GM23338 (cell line): ENCODE results near the gene CHD5. TPM values are rescaled to one million over a fixed set of nuclear protein-coding genes. Genes with fewer than 3 reads are reported as not detected.

Experiments
- ATAC-seq: fragments of 200-7000 bp; cut with Tn5 transposase; 3 replicates; pipeline ENCODE4 v1.9.1; 2020
- DNase-seq: peaks from one replicate; pipeline ENCODE4 v3.0.0-alpha.2; 2015; ENCODE audit warnings: low spot score
- H2AFZ ChIP-seq: fragments of 200-600 bp; sonication (generic); 2 replicates; pipeline ENCODE4 v1.8.0; 2016; ENCODE audit warnings: antibody characterized with exemption, mild to moderate bottlenecking, moderate library complexity
- H3F3A ChIP-seq: fragments of 200-600 bp; sonication (generic); replicated peaks from 2 replicates; pipeline ENCODE4 v1.8.0; 2017; ENCODE audit warnings: antibody characterized with exemption, mixed run types, low read depth
- H3K27ac ChIP-seq: fragments of 200-600 bp; sonication (generic); 2 replicates; pipeline ENCODE4 v1.6.1; 2016; ENCODE audit warnings: low read depth
- H3K27me3 ChIP-seq: fragments of 200-600 bp; sonication (generic); 2 replicates; pipeline ENCODE4 v1.8.0; 2016; ENCODE audit warnings: mild to moderate bottlenecking, mixed run types, moderate library complexity; ENCODE audit not compliant: insufficient read depth
- H3K36me3 ChIP-seq: fragments of 200-600 bp; sonication (generic); 2 replicates; pipeline ENCODE4 v1.8.0; 2016; ENCODE audit warnings: mild to moderate bottlenecking; ENCODE audit not compliant: insufficient read depth
- H3K4me1 ChIP-seq: fragments of 200-600 bp; sonication (generic); 2 replicates; pipeline ENCODE4 v1.8.0; 2016; ENCODE audit warnings: mild to moderate bottlenecking, moderate library complexity; ENCODE audit not compliant: insufficient read depth
- H3K4me2 ChIP-seq: fragments of 200-600 bp; sonication (generic); 2 replicates; pipeline ENCODE4 v1.7.1; 2017; ENCODE audit warnings: mixed run types
- H3K4me3 ChIP-seq: fragments of 200-600 bp; sonication (generic); 2 replicates; pipeline ENCODE4 v1.6.1; 2016; ENCODE audit warnings: mixed run types
- H3K79me2 ChIP-seq: fragments of 200-600 bp; sonication (generic); replicated peaks from 2 replicates; pipeline ENCODE4 v1.8.0; 2017; ENCODE audit warnings: mild to moderate bottlenecking; ENCODE audit not compliant: insufficient read depth
- H3K9me2 ChIP-seq: fragments of 200-600 bp; sonication (generic); 2 replicates; pipeline ENCODE4 v1.8.0; 2017; ENCODE audit not compliant: insufficient read depth
- H4K20me1 ChIP-seq: fragments of 200-600 bp; sonication (generic); replicated peaks from 2 replicates; pipeline ENCODE4 v1.8.0; 2017; ENCODE audit warnings: mild to moderate bottlenecking; ENCODE audit not compliant: insufficient read depth
- H3K27ac Mint-ChIP-seq: 2 replicates; pipeline ENCODE4 v1.8.0; 2020; ENCODE audit warnings: inconsistent platforms, mild to moderate bottlenecking, moderate library complexity, mixed read lengths
- H3K27me3 Mint-ChIP-seq: 3 replicates; pipeline ENCODE4 v1.8.0; 2022; ENCODE audit warnings: low read depth, mild to moderate bottlenecking, moderate library complexity, mixed read lengths, inconsistent platforms; ENCODE audit not compliant: insufficient read depth, poor library complexity
- H3K36me3 Mint-ChIP-seq: 3 replicates; pipeline ENCODE4 v1.8.0; 2021; ENCODE audit warnings: low read depth, mild to moderate bottlenecking, inconsistent platforms, moderate library complexity, mixed read lengths
- H3K4me1 Mint-ChIP-seq: 3 replicates; pipeline ENCODE4 v1.8.0; 2020; ENCODE audit warnings: mild to moderate bottlenecking, inconsistent platforms, mixed read lengths
- H3K4me3 Mint-ChIP-seq: 3 replicates; pipeline ENCODE4 v1.8.0; 2021; ENCODE audit warnings: moderate library complexity, mild to moderate bottlenecking, inconsistent platforms, mixed read lengths
- H3K9me3 Mint-ChIP-seq: 3 replicates; pipeline ENCODE4 v1.8.0; 2020; ENCODE audit warnings: moderate library complexity, mild to moderate bottlenecking, inconsistent platforms, mixed read lengths
- CREB1 ChIP-seq: fragments of 250-450 bp; sonication (Bioruptor Pico); IDR thresholded peaks from 2 replicates; pipeline ENCODE4 v1.5.0; 2020; ENCODE audit warnings: low read depth, mild to moderate bottlenecking, moderate library complexity
- EZH2phosphoT487 ChIP-seq: fragments of 200-600 bp; sonication (generic); IDR thresholded peaks from one replicate; pipeline ENCODE4 v1.8.1; 2018; ENCODE audit warnings: antibody characterized with exemption; ENCODE audit not compliant: unreplicated experiment
- JUNB ChIP-seq: IDR thresholded peaks from one replicate; pipeline ENCODE4 v1.6.1; 2016; ENCODE audit warnings: antibody characterized with exemption; ENCODE audit not compliant: unreplicated experiment
- NANOG ChIP-seq: IDR thresholded peaks from 2 replicates; pipeline ENCODE4 v1.6.1; 2016; ENCODE audit warnings: antibody characterized with exemption, borderline replicate concordance
- POLR2AphosphoS5 ChIP-seq: IDR thresholded peaks from 2 replicates; pipeline ENCODE4 v1.6.1; 2016; ENCODE audit warnings: antibody characterized with exemption, low read depth
- STAT1 ChIP-seq: IDR thresholded peaks from one replicate; pipeline ENCODE4 v1.6.1; 2016; ENCODE audit warnings: antibody characterized with exemption; ENCODE audit not compliant: unreplicated experiment
- ZNF114 ChIP-seq: fragments of 250-450 bp; sonication (Bioruptor Pico); IDR thresholded peaks from 2 replicates; pipeline ENCODE4 v1.5.0; 2020; ENCODE audit warnings: mild to moderate bottlenecking, moderate library complexity
- polyA plus RNA-seq: library from polyadenylated mRNA; unstranded; fragments of >200 nt; fragmentation: Nextera tagmentation; extraction: Ambion mirVana; gene quantifications from 2 replicates; pipeline ENCODE4 v1.2.1, GENCODE V29; 2016
- total RNA-seq: library from RNA; depleted of rRNA; stranded (reverse); fragments of >200 nt; shearing (Covaris generic); gene quantifications from 2 replicates; pipeline ENCODE4 v1.2.3, GENCODE V29; 2014
- TF ChIP-seq, protein P1 (sequence below): IDR thresholded peaks from one replicate; pipeline ENCODE4 v1.6.1; 2018; ENCODE audit warnings: antibody characterized with exemption; ENCODE audit not compliant: unreplicated experiment
- TF ChIP-seq, protein P2 (sequence below), 2 experiments: fragments of 200-600 bp in 1 of 2; sonication (generic) in 1 of 2; conservative IDR thresholded peaks; 2 replicates each; pipeline versions ENCODE4 v1.5.1 to v1.6.1; 2016 to 2017; ENCODE audit warnings: antibody characterized with exemption in 2 of 2, low read depth in 2 of 2, mild to moderate bottlenecking in 2 of 2, moderate library complexity in 1 of 2
- TF ChIP-seq, protein P3 (sequence below): IDR thresholded peaks from 2 replicates; pipeline ENCODE4 v1.6.1; 2016; ENCODE audit warnings: antibody characterized with exemption

The CHD5 gene
- total and polyA plus RNA-seq, 2 experiments from 2014 or later, result 0.32 to 1.0 TPM

DNA sequence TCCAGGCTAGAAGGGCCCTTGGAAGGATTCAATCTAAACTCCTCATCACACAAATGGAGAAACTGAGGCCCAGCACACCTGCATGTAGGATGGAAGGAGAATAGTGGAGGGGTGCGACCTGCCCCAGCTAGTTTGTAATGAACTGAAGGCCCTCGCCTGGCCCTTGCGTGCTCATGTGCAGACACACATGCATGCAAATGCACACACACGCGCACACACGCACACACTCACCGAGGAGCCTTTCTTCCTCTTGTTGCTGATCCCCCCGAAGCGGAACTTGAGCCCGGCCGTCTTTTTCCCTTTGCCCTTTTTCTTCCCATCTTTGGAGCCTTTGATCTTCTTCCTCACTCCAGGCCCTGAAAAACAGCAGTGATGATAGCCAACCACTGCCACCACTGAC, 27.9 kb downstream of the CHD5 start (continued):
- TF ChIP-seq, protein P1, sequence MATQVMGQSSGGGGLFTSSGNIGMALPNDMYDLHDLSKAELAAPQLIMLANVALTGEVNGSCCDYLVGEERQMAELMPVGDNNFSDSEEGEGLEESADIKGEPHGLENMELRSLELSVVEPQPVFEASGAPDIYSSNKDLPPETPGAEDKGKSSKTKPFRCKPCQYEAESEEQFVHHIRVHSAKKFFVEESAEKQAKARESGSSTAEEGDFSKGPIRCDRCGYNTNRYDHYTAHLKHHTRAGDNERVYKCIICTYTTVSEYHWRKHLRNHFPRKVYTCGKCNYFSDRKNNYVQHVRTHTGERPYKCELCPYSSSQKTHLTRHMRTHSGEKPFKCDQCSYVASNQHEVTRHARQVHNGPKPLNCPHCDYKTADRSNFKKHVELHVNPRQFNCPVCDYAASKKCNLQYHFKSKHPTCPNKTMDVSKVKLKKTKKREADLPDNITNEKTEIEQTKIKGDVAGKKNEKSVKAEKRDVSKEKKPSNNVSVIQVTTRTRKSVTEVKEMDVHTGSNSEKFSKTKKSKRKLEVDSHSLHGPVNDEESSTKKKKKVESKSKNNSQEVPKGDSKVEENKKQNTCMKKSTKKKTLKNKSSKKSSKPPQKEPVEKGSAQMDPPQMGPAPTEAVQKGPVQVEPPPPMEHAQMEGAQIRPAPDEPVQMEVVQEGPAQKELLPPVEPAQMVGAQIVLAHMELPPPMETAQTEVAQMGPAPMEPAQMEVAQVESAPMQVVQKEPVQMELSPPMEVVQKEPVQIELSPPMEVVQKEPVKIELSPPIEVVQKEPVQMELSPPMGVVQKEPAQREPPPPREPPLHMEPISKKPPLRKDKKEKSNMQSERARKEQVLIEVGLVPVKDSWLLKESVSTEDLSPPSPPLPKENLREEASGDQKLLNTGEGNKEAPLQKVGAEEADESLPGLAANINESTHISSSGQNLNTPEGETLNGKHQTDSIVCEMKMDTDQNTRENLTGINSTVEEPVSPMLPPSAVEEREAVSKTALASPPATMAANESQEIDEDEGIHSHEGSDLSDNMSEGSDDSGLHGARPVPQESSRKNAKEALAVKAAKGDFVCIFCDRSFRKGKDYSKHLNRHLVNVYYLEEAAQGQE, result no peak
- no peak for TF ChIP-seq STAT1
- TF ChIP-seq ZNF114 (CRISPR knock-in tag), result no peak
- TF ChIP-seq CREB1, result no peak

DNA sequence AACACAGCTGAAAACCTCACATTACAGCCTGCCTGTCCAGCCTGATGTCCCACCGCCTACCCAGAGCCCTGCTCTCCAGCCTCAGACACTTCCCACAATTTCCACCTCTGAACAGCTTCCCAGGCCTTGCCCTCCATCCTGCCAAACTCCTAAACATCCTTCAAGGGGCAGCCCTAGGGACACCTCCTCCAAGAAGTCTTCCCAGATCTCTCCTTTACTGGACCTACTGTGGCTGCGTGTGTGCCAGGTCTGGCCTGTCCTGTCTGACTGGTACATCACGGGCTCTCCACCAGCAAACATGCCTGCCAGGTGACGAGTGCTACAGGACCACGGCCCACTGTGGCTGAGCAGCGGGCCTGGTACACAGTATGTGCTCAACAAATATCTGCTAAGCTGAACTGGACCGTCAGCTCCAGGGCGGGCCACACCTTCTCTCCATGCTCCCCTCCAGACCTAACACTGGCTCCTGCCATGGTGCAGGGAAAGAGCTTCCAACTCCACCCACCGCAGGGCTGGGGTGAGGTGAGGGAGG, 28.8 kb downstream of the CHD5 start:
- Mint-ChIP-seq H3K27me3 (peaks cover 13% of the 10 kb centered on the region), H3K4me1 (no peaks in the 10 kb centered on the region; the same call in 2 of the 3 replicates), H3K9me3 (peaks cover 3% of the 10 kb centered on the region; the same call in 1 of the 3 replicates), H3K27ac (no peak overlapping the region), H3K4me3 (no peak overlapping the region), H3K36me3 (no peaks in the 10 kb centered on the region)
- Histone ChIP-seq H2AFZ (no peak overlapping the region), H3F3A (0 out of 2 replicates have a peak, but pooled peaks cover 2% of the 10 kb centered on the region), H3K27ac (no peak overlapping the region), H3K36me3 (no peaks in the 10 kb centered on the region), H3K79me2 (no peaks in the 10 kb centered on the region), H3K27me3 (peaks cover 24% of the 10 kb centered on the region), H3K9me2 (peaks cover 13% of the 10 kb centered on the region), H3K4me2 (no peak overlapping the region), H4K20me1 (no peaks in the 10 kb centered on the region), H3K4me1 (no peaks in the 10 kb centered on the region), H3K4me3 (no peak overlapping the region)
- DNase-seq (no peak), ATAC-seq (no peak)
- TF ChIP-seq NANOG (no peak), EZH2phosphoT487 (no peak), JUNB (no peak), POLR2AphosphoS5 (no peak)
- TF ChIP-seq, protein P1, result no peak
- TF ChIP-seq, protein P2, sequence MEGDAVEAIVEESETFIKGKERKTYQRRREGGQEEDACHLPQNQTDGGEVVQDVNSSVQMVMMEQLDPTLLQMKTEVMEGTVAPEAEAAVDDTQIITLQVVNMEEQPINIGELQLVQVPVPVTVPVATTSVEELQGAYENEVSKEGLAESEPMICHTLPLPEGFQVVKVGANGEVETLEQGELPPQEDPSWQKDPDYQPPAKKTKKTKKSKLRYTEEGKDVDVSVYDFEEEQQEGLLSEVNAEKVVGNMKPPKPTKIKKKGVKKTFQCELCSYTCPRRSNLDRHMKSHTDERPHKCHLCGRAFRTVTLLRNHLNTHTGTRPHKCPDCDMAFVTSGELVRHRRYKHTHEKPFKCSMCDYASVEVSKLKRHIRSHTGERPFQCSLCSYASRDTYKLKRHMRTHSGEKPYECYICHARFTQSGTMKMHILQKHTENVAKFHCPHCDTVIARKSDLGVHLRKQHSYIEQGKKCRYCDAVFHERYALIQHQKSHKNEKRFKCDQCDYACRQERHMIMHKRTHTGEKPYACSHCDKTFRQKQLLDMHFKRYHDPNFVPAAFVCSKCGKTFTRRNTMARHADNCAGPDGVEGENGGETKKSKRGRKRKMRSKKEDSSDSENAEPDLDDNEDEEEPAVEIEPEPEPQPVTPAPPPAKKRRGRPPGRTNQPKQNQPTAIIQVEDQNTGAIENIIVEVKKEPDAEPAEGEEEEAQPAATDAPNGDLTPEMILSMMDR (conservative IDR thresholded peaks at IDR 0.05; ENCODE audit: low read depth in 2 of 2), result no peak
- TF ChIP-seq, protein P3, sequence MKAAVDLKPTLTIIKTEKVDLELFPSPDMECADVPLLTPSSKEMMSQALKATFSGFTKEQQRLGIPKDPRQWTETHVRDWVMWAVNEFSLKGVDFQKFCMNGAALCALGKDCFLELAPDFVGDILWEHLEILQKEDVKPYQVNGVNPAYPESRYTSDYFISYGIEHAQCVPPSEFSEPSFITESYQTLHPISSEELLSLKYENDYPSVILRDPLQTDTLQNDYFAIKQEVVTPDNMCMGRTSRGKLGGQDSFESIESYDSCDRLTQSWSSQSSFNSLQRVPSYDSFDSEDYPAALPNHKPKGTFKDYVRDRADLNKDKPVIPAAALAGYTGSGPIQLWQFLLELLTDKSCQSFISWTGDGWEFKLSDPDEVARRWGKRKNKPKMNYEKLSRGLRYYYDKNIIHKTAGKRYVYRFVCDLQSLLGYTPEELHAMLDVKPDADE, result no peak
